ENCODE results near the gene WWOX.
"Not testable (repeated sequence)": the region's sequence is repeated elsewhere in the genome, so short reads cannot be mapped to it uniquely, and the experiment has no call there.

WWOX gene

DNA sequence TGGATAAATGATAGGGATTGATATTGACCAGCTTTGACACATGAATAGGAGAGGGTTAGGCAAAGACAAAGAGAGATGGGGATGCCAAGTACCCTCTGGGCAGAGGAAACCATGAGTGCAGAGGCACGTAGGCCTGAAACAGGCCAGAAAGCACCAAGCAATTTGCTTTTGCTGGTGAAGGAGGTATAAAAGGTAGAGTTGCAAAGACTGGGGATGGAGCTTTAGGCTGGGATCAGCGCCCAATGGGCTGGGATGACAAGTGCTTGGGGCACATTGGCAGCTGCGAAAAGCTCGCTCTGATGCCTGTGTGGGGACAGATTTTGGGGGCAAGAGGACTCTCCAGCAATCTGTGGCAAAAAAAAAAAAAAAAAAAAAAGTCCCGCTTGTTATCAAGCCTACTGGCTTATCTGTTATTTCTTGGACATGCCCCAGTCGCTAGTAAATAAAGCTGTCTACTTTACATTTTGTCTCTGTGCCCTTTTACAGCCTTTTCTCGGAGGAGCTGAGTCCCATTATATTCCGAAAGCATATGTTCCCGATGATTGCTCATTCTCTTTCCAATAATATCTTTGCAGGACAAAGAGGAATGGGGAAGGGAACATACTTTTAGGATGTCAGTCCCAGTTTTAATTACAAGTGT, 922.7 kb downstream of the WWOX start:
- no peak for DNase-seq (ENCODE audit: low read depth in 3 of 3)

DNA sequence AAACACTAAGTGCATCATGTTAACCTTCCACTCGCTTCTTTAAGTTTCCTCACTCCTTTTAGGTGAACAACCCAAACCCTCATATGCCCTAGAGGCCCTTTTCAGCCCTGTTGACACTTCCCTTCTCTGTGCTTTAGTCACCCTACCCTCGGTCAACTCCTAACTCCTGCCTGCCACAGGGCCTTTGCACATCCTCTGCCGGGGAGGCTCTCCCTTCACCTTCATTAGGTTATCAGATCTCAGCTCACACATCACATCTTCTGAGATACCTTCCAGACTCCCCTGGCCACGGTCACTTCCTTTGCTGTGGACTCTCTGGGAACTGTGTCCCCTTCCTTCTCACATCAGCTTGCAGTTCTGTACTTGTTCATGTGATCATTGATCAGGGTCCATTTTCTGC, 926.7 kb downstream of the WWOX start:
- DNase-seq (ENCODE audit: low read depth in 3 of 3), result no peak

DNA sequence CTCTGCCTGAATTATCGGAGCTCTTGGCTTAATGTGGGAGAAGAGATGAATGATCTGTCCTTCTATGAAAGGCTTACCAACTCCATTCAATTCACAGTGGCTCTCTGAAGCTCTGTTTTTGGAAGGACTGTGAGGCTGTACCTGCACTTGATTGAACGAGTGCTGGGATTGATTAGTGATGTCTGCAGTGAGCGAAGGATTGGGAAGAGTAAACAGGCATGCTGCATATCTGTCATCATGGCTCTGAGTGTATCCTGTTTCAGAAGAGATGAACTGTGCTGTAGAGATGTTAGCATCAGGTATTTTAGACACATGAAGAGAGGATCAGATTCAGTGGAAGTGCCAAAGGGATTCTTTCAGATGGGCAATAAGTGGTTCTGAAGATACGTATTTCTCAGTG, 937.1 kb downstream of the WWOX start:
- DNase-seq (ENCODE audit: low read depth in 3 of 3), result no peak

DNA sequence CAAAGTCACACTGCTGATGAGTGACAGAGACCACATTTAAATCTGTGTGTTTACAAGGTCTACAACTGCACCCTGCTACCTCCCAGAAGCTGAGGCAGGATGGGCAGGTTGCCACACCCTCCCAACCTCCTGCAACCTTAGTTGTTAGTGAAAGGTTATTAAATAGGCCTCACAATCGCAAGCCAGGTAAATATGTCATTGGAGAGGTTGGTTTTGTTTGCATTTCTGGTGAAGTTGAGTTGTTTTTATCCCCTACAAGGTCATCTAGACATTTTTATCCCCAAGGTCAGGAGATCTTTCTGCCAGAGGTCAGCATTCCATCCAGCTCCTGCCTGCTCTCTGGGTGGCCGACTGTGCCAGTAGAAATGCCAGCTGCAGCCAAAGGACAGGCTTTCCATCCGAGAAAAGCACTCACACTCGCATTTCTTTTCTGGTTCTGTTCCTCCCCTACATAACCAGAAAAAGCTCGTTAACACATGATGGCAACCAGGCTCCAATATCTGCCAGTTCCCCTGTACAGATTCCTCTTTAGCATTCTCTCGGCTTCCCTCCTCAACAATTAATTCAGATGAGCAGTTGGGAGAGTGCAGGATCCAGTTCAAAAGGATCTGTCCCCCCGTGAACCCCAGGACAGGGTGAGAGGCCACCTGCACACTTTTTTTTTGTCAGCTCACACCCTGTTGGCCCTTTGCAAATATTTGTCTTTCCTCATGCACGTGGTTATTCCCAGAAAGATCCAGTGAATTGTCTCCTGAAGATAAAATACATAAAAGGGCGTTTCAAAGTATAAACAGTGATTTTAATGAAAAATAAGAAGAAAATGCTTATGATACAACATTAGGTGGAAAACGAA, 938.3 kb downstream of the WWOX start:
- DNase-seq (ENCODE audit: low read depth in 3 of 3), result no peak

DNA sequence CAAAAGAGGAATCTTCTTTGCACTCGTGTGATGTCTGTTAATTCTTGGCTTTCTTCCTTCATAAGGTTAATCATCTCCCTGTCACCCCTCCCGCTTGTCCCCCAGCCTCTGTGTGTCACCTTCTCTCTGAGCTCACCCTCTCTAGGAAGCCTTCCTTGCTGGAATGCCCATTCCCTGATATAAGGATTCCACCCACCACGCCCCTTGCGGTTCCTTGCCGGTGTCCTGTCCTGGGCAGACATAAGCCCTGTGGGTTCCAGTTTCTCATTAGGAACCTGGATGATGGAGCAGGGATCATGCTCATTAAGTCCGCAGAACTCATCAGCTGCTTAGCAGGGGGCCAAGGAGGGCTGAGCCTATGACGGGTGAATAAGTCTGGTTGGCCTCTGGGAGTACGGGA, 941.8 kb downstream of the WWOX start:
- DNase-seq (ENCODE audit: low read depth in 3 of 3), result no peak

DNA sequence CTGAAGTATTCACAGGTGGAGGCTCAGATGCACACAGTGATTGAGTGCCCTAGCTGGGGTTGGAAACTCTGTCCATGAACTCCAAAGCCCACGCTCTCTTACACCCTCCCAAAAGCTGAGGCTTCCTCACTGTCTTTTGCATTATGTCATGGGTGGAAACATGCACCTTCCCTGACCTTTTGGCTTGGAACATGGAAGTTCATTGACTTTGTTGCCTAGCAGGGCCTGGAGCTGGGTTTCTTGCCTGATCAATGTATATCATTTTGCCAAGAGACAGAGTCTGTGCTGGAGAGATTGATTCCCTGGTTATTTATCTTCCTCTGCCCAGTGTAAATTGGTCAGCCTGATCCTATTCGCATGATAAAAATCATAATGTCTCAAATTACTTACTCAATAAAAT, 942.7 kb downstream of the WWOX start:
- no peak for DNase-seq (ENCODE audit: low read depth in 3 of 3)

DNA sequence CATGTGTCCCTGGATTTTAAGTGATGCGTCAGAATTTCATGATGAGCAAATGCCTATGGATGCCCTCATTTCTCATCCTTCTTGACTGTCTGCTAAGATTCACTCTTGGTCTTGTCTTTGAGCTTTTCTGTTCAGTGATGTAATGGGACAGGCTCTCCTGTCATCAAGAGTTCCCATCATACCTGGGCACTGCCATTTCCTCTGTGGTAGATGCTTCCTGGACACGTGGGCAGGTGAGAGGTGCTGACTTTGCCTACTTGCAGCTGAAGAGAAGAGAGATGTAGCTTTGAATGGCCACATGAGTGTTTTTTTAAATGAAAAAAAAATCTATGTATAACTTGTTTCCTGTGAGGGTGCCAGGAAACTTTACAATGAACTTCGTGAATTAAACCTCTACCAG, 943.4 kb downstream of the WWOX start:
- DNase-seq (ENCODE audit: low read depth in 3 of 3), result peak in 1 of 3 donors; percentile 10

DNA sequence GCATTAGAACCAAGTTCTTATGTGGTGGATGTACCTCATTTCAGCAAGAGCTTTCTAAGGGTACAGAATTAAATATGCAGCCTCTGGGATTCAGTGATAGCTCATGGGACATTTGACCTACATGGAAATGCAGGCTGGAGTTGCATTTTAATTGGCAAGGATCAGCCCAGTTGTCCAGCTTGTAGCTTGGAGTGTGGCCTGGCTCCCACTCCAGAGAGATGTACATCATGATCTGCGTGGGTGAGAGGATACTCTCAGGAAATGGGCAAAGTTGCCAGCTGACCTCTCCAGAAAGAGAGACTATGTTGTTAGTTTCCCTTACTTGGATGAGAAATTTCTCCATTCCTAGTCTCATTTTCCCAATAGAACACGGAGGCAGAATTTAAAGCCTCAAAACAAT, 945.7 kb downstream of the WWOX start:
- no peak for DNase-seq (ENCODE audit: low read depth in 3 of 3)

DNA sequence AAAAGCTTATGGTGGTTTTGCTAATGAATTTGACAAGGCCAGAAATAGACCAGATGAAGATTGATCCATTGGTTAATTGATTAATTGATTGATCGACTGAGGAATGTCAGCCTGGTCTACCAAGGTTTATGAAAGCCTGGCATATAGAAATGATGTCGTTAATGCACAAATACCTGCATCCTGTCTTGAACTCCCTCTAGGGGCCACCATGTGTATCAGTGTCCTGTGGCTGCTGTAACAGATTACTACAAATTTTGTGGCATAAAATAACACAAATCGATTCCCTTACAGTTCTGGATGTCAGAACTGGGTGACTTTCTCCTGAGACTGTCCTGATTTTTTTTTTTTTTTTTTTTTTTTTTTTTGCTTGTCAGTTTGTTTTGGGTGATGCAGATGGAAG, 947.9 kb downstream of the WWOX start:
- DNase-seq (ENCODE audit: low read depth in 3 of 3), result no peak

DNA sequence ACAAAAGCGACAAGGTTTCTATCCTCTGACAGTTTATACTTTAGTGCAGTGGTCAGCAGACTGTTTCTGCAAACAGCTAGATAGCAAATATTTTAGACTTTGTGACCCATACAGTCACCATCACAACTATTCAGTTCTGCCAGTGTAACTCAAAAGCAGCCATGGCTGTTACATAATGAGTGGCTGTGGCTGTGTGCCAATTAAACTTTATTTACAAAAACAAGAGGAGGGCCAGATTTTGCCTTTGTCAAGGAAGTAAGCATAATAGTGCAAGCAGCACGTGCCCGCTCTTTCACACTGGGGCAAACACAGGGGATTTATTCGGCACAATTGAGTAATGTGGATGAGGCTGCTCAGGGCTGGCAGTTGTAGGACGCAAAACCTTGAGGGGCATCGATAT, 949.6 kb downstream of the WWOX start:
- DNase-seq (ENCODE audit: low read depth in 3 of 3), result no peak

DNA sequence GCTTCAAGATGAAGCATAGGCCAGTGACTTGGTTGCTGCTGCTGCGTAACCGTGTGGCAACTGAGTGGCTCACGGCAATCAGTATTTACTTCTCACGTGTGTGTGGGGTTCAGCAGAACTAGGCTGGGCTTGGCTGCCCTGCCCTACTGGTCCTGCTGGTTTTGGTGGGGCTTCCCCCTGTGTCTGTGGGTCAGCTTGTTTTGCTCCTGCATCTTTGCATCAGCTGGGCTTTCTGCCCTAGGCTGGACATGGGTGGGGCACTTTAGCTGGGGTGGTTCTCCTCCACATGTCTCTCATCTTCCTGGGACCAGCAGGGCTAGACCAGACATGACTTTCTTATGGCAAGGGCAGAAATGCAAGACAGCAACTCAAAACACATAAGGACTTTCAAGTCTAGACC, 950.6 kb downstream of the WWOX start:
- no peak for DNase-seq (ENCODE audit: low read depth in 3 of 3)

DNA sequence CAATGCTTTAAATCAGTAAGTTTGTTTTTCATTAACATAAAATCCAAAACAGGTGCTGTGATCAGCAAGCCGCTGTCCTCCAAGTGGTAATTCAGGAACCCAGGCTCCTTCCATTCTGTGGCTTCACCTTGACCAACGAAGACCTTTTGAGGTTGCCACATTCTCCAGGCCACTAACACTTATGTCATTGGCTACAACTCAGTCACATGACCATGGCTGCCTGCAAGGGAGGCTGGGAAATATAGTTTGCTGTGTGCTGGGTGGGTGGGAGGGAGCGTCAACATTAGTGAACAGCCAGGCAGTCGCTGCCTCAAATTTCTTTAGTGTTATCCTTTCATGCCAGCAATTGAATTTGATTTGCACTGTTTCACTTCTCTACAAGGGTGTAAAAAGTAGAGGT, 951.9 kb downstream of the WWOX start:
- DNase-seq (ENCODE audit: low read depth in 3 of 3), result no peak

DNA sequence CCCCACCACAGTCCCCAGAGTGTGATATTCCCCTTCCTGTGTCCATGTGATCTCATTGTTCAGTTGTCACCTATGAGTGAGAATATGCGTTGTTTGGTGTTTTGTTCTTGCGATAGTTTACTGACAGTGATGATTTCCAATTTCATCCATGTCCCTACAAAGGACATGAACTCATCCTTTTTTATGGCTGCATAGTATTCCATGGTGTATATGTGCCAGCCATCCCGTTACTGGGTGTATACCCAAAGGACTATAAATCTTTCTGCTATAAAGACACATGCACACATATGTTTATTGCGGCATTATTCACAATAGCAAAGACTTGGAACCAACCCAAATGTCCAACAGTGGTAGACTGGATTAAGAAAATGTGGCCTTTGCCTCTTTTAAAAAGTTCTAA, 952.7 kb downstream of the WWOX start:
- not testable (repeated sequence) for DNase-seq (ENCODE audit: low read depth in 3 of 3)

DNA sequence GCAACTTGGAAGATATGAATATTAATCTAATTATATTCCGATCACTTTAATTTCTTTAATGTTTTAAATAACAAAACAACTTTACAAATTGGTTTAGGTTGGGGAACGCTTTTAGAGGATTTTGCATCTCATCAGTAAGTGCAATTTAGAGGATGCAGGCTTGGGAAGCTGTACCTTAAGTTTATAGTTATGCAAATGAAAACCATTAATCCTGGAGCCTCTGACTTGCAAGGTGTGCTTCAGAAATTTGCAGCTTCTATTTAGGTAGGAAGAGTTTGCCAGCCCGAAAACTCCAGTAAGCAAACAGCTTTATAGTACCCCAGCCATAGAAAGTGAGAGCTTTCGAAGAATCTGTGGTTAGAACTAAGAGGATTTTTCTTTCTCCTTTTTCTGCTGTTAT, 954.1 kb downstream of the WWOX start:
- DNase-seq (ENCODE audit: low read depth in 3 of 3), result no peak

DNA sequence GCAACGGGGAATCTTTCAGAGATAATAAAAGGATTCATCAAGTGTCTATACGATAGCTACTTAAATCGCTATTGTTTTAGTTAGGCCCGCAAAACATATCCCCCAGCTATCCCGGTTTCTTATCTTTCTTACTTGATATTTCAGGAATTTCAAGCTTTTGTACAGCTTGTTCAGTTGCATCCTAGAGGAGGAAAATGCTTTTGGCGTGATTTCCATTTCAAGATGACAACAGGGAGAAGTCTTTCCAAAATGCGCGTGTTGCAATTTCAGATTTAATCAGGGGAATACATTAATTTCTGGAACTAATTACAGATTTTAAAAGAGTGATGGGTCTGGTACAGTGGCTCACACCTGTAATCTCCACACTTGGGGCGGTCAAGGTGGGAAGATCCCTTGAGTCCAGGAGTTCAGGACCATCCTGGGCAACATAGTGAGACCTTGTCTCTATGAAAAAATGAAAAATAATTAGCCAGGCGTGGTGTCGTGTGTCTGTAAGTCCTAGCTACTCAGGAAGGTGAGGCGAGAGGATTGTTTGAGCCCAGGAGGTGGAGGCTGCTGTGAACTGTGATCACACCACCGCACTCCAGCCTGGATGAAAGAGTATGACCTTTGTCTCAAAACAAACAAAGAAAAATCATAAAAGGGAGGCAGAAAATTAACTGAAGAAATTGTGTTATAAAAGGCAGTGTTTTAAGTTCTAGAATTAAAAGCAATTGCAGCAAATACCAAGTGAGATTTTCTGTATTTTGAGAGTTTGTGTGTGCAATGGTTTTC, 954.9 kb downstream of the WWOX start:
- DNase-seq (ENCODE audit: low read depth in 3 of 3), result no peak

DNA sequence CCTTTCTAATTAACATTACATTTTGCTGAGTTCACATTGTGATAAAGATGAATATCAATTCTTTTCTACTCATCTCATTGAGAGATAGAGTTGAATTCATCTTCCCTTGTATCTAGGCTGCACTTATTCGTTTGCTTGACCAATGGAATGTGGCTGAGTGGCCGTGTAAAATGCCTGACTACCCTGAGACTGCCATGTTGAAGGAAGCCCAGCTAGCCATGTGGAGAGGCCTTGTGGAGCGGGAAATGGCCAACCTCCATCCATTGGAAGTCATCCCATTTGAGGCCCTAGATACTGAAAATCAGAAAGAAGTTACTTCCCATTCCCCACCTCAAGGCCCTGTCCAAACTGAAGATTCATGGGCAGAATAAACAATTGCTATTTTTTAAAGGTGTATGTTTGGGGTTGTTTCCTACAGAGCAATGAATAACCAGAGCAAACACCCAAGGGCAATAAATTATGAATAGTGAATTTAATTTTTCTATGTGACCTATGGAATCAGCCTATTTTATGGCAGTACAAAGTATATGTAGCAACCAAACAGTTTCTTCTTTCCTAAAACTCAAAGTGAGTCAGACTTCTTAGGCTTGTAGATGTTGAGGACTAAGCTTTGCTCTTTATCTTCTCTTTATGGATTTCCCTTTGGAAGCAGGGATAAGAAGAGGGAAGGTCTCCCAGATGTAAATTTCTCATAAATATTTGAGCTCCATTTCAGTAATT, 956.0 kb downstream of the WWOX start:
- no peak for DNase-seq (ENCODE audit: low read depth in 3 of 3)

DNA sequence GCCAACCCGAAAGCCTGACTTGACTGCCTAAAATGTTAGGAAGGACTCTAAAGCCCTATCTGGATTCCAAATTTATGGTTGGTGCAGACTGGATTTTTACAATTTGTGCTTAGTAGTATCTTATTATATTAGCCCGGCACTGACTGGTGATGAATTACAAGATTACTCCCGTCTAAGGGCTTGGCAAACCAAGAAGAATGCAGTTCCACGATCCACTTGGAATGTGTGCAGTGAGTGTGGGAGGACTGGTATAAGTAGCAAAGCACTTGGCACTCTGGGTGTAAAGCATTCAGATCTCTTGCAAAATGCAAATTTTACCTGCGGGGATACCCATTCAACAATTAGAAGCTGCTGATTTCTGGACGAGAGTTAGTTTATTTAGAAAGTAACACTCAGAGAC, 961.7 kb downstream of the WWOX start:
- DNase-seq (ENCODE audit: low read depth in 3 of 3), result no peak

DNA sequence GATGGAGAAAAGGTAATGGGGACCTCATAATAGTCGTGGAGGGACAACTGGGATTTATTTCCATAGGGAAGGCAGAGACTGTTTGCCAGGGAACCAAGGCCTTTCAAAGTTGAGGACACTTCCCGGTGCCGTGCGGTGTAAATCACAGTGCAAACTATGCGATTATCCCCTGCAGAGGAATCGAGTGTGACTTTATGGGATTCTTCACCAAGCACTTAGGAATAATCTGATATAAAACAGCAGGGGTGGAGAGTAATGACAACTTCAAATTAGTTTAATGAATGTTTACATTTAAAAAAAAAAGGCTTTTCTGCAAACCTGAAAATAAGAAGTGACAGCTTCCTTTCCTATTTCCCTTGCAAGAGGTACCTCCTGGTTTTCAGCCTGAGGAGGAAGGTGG, 962.9 kb downstream of the WWOX start:
- no peak for DNase-seq (ENCODE audit: low read depth in 3 of 3)

DNA sequence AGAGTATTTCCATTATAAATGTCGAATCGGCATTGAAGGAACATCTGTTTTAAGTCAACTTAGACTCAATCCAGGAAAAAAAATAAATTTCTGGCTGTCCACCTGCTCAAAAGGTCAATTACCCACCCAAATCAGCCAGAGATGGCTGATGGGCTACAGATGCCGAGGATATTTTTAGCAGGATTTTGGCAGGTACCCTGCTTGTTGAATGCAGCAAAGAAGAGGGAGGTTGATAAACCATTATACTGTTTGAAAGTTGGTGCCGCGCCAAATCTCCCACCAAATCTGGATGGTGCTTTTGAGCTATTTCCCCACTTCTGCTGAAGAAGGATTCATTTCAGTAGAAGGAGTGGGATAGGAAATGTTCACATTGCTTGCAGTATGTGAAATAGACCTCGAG, 963.4 kb downstream of the WWOX start:
- no peak for DNase-seq (ENCODE audit: low read depth in 3 of 3)

DNA sequence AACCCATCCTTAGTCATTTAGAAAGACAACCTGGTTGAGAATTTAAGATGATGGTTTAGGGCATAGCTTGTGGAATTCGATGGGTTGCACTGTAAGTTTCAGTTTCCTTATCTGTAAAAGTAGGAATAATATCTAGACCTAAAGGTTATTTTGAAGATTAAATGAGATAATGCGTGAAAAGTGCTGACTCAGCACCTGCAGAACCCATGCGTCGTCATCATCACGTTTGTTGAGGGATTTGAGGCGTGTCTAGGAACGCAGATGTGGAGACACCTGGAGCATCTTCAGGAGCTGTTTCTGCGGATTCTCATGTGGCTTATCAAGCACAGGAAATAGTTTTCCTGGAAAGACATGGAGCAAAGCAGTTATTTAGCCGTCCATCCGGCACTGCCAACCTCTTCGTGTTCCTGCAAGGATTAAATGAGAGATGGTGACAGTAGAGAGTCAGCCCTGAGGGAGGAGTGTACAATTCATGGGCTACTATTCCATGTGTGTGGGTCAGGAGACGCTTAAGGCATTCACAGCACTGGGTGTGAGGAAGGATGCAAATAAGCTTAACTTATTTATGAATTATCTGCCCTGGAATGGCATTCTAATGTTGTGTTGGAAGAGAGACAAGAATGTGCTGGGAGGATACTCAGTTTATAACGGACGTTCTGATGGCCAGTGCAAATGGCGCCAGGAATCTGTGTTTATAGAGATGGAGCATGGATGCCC, 965.0 kb downstream of the WWOX start:
- no peak for DNase-seq (ENCODE audit: low read depth in 3 of 3)

DNA sequence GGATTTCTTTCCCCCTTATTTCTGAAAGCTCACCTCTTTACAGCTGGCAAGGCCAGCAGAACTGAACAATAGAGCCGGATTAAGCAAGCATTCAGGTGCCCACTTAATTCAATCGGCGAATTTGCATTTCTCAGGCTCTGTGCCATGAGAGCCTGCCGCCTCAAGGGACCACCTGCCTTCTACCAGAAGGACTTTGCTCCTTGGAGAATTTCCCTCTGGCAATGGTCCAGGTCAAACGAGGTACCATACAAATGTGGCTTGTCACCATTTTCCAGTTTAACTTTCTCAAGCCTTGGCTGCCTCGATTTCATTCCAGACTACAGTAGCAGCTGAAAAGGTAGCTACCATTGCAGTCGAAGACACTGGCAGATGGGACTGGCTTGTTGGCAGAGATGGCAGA, 967.1 kb downstream of the WWOX start:
- no peak for DNase-seq (ENCODE audit: low read depth in 3 of 3)

DNA sequence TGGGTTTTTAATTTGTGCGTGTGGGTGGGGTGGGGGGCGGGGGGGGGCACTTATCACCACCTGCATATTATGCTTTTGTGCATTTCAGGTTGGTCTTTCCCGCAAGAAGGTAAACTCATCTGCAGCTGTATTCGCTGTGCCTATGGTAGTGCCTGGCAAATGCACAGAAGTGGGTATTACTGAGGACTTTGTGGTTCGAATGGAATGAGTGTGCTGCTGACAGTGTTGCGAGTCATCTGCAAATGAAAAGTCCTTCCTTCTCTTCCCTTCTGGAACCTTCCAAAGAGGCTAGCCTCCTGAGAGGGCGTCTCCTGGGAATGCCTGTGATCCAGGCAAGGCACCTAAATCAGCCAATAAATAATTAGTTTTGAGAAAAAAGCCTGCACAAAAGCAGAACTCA, 968.1 kb downstream of the WWOX start:
- no peak for DNase-seq (ENCODE audit: low read depth in 3 of 3)

All from stimulated activated CD4-positive, alpha-beta T cell treated with anti-CD3 and anti-CD28 coated beads, TNF-alpha, amount 100 ng/mL, for 48 hours (primary cell).